Gastrocnemius medialis (tissue), 4 donors: ENCODE data around the gene VOPP1. TPM values are rescaled to one million over a fixed set of nuclear protein-coding genes. Genes with fewer than 3 reads are reported as not detected.

Source experiments
- ATAC-seq, 2 donors: fragments of 150-250 bp; one replicate each; pipeline ENCODE4 v1.9.1; 2016
- DNase-seq, 2 donors: peaks; one replicate each; pipeline ENCODE4 v3.0.0-alpha.2; 2019
- H3K27ac ChIP-seq, 4 donors: fragments of 200-600 bp; sonication (generic); 1 replicate in 1 of 4; 2 replicates in 3 of 4; pipeline ENCODE4 v1.5.1; 2016 to 2018; ENCODE audit warnings: mild to moderate bottlenecking in 2 of 4, moderate library complexity in 1 of 4
- H3K27me3 ChIP-seq, 3 donors: fragments of 200-600 bp; sonication (generic) in 2 of 3; 1 replicate in 1 of 3; 2 replicates in 2 of 3; pipeline versions ENCODE4 v1.5.1 to v1.6.0; 2016 to 2019; ENCODE audit warnings: mild to moderate bottlenecking in 1 of 3, moderate library complexity in 1 of 3
- H3K36me3 ChIP-seq, 2 donors: fragments of 200-600 bp; sonication (generic) in 1 of 2; one replicate each; pipeline ENCODE4 v1.5.1; 2017 to 2018
- H3K4me1 ChIP-seq, 2 donors: fragments of 200-600 bp; sonication (generic) in 1 of 2; one replicate each; pipeline ENCODE4 v1.5.1; 2016 to 2017; ENCODE audit warnings: mild to moderate bottlenecking in 2 of 2
- H3K4me3 ChIP-seq, 4 donors: fragments of 200-600 bp; sonication (generic) in 3 of 4; 1 replicate in 1 of 4; 2 replicates in 3 of 4; pipeline ENCODE4 v1.5.1; 2016 to 2019; ENCODE audit warnings: mild to moderate bottlenecking in 2 of 4
- H3K9me3 ChIP-seq, 3 donors: fragments of 200-600 bp; sonication (generic) in 2 of 3; 1 replicate in 1 of 3; 2 replicates in 2 of 3; pipeline ENCODE4 v1.5.1; 2016 to 2019
- POLR2A ChIP-seq, 2 donors: fragments of 450-650 bp; IDR thresholded peaks; one replicate each; pipeline ENCODE4 v1.6.1; 2017; ENCODE audit warnings: antibody characterized with exemption in 2 of 2, mild to moderate bottlenecking in 2 of 2, moderate library complexity in 2 of 2
- in situ Hi-C, 4 donors: fragments of 200-750 bp; cut with MboI; loops; one replicate each; pipeline versions ENCODE4 v1.15.0 to v1.8.0; 2017; ENCODE audit warnings: low sequenced_read_pairs in 4 of 4
- intact Hi-C: fragments of 100-400 bp; cut with DNase I; formaldehyde crosslinking; loops from one replicate; pipeline ENCODE4 v1.15.1; 2023; ENCODE audit warnings: low total_unique reads
- total RNA-seq, 4 donors: library from RNA; depleted of rRNA; stranded (reverse); fragments of >200 nt; gene quantifications; one replicate each; pipeline versions ENCODE4 v1.1.0 to v1.2.3, GENCODE V29; 2016
- TF ChIP-seq, protein P1 (sequence below), 5 experiments: fragments of 450-650 bp in 3 of 5; fragments of 200-600 bp in 2 of 5; sonication (generic) in 2 of 5; IDR thresholded peaks in 4 of 5; conservative IDR thresholded peaks in 1 of 5; 1 replicate in 4 of 5; 2 replicates in 1 of 5; pipeline ENCODE4 v1.5.1; 2016 to 2019; ENCODE audit warnings: antibody characterized with exemption in 5 of 5, mild to moderate bottlenecking in 3 of 5, moderate library complexity in 3 of 5

VOPP1 gene
- total RNA-seq, 4 donors from 2014 or later = 17.3 to 27.9 (median 26.5) TPM

DNA sequence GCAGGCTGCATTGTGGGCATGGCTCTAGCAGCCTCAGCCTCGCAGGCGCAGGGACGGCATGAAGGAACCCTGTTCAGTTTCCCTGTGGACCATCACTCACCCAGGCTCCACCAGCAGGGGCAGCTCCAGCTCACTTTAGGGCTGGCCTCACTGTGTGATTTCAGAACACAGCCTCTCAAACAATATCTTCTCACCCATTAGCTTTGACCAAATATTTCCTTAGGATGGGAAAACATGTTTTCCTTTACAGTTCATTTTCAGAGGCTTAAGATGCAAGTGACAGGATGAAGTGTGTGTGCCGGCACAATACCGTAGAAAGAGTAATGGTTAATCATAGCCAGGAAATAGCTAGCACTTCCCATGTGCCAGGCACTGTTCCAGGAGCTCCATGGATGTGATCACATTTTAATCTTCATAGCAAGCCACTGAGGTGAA lies 149.0 kb downstream of the VOPP1 start:
- peaks cover 0 to 18% of the 10 kb centered on the region in 2 donors for H3K36me3 ChIP-seq
- ATAC-seq = no peak

More for the DNA sequence above, 149.0 kb downstream of the VOPP1 start:
- Histone ChIP-seq H3K4me3 (no peak overlapping the region), H3K9me3 (no peaks in the 10 kb centered on the region), H3K27ac (no peak overlapping the region), H3K4me1 (peaks cover 0 to 11% of the 10 kb centered on the region in 2 donors), H3K27me3 (no peaks in the 10 kb centered on the region)
- DNase-seq = no peak
- in situ Hi-C loops (loop anchor here in 2 of 4 donors (25.0 kb wide), 1 partner anchor 661 kb away; the partner anchor contains the start of gene SEC61G (in 2 of the 2)), intact Hi-C loops (no loop called here)
- TF ChIP-seq, protein P1, sequence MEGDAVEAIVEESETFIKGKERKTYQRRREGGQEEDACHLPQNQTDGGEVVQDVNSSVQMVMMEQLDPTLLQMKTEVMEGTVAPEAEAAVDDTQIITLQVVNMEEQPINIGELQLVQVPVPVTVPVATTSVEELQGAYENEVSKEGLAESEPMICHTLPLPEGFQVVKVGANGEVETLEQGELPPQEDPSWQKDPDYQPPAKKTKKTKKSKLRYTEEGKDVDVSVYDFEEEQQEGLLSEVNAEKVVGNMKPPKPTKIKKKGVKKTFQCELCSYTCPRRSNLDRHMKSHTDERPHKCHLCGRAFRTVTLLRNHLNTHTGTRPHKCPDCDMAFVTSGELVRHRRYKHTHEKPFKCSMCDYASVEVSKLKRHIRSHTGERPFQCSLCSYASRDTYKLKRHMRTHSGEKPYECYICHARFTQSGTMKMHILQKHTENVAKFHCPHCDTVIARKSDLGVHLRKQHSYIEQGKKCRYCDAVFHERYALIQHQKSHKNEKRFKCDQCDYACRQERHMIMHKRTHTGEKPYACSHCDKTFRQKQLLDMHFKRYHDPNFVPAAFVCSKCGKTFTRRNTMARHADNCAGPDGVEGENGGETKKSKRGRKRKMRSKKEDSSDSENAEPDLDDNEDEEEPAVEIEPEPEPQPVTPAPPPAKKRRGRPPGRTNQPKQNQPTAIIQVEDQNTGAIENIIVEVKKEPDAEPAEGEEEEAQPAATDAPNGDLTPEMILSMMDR (IDR thresholded peaks at IDR 0.05 in 4 of 5, conservative IDR thresholded peaks at IDR 0.05 in 1 of 5) = no peak
- TF ChIP-seq POLR2A (IDR thresholded peaks at IDR 0.05) = no peak

Other genes with a start within 250 kb of the VOPP1 start
- gene LANCL2, start 207.2 kb downstream of the VOPP1 start, total RNA-seq = 10 to 100 TPM in 1 of 4 donors, 1 to 10 TPM in 3; 5.1 to 13.0 (median 7.4) TPM